OCI-LY3 (cell line): Measurements from ENCODE around the gene HOXA1.

ENCODE experiments used
- H2AFZ ChIP-seq: fragments of 200-600, 300-600 bp; shearing (Covaris generic); 2 replicates; pipeline ENCODE4 v1.6.0; 2014; ENCODE audit warnings: antibody characterized with exemption, low read depth, low read length
- H3K27ac ChIP-seq: fragments of 200-600, 300-600 bp; sonication (generic); 2 replicates; pipeline ENCODE4 v1.5.1; 2014; ENCODE audit warnings: mild to moderate bottlenecking, low read length, moderate library complexity, mixed read lengths
- H3K27me3 ChIP-seq: fragments of 200-600, 300-600 bp; sonication (generic); 2 replicates; pipeline ENCODE4 v1.6.1; 2014; ENCODE audit warnings: low read depth, low read length, mixed read lengths
- H3K36me3 ChIP-seq: fragments of 200-600, 300-600 bp; sonication (generic); replicated peaks from 2 replicates; pipeline ENCODE3; 2014; ENCODE audit warnings: low read depth, low read length, mixed read lengths
- H3K4me1 ChIP-seq: fragments of 300-600, 200-600 bp; sonication (generic); 2 replicates; pipeline ENCODE4 v1.6.1; 2014; ENCODE audit warnings: low read length, mixed read lengths
- H3K4me2 ChIP-seq: fragments of 200-600, 300-600 bp; sonication (generic); 2 replicates; pipeline ENCODE4 v1.6.1; 2014; ENCODE audit warnings: low read length, mixed read lengths
- H3K4me3 ChIP-seq: fragments of 300-600, 200-600 bp; sonication (generic); 2 replicates; pipeline ENCODE4 v1.5.1; 2014; ENCODE audit warnings: antibody characterized with exemption, mild to moderate bottlenecking, low read length, moderate library complexity
- H3K79me2 ChIP-seq: fragments of 300-600, 200-600 bp; shearing (Covaris generic); 2 replicates; pipeline ENCODE4 v1.6.1; 2014; ENCODE audit warnings: mild to moderate bottlenecking, low read length, mixed read lengths
- H3K9ac ChIP-seq: fragments of 300-600, 200-600 bp; shearing (Covaris generic); 2 replicates; pipeline ENCODE4 v1.6.0; 2014; ENCODE audit warnings: mild to moderate bottlenecking, low read length, moderate library complexity
- H3K9me3 ChIP-seq: fragments of 200-600, 300-600 bp; shearing (Covaris generic); 2 replicates; pipeline ENCODE4 v1.6.1; 2014; ENCODE audit warnings: low read length, mixed read lengths; ENCODE audit not compliant: insufficient read depth
- H4K20me1 ChIP-seq: fragments of 200-600, 300-600 bp; sonication (generic); 2 replicates; pipeline ENCODE4 v1.6.1; 2016; ENCODE audit warnings: low read length, mixed read lengths; ENCODE audit not compliant: insufficient read depth
- CTCF ChIP-seq: fragments of 200-600, 300-600 bp; sonication (generic); IDR thresholded peaks from 2 replicates; pipeline ENCODE4 v1.5.1; 2014; ENCODE audit warnings: antibody characterized with exemption, low read length, low read depth
- EZH2phosphoT487 ChIP-seq: fragments of 200-600 bp; shearing (Covaris generic); IDR thresholded peaks from 2 replicates; pipeline ENCODE4 v1.6.1; 2018; ENCODE audit warnings: antibody characterized with exemption, mixed run types, low read depth

The HOXA1 gene

GRCh38 chr7:27091941-27092818 lies 3.6 kb downstream of the HOXA1 start:
- Histone ChIP-seq H3K9me3 (no peaks in the 10 kb centered on the region), H3K9ac (no peak overlapping the region), H4K20me1 (no peaks in the 10 kb centered on the region), H3K4me3 (no peak overlapping the region), H3K79me2 (peaks cover 10% of the 10 kb centered on the region), H3K4me1 (peaks cover 7% of the 10 kb centered on the region), H2AFZ (no peak overlapping the region), H3K36me3 (no peaks in the 10 kb centered on the region), H3K4me2 (no peak overlapping the region), H3K27me3 (no peaks in the 10 kb centered on the region), H3K27ac (no peak overlapping the region)
- TF ChIP-seq CTCF (no peak), EZH2phosphoT487 (no peak)

- H3K27ac ChIP-seq = no peak overlapping the region
- no peak overlapping the region for H3K9ac ChIP-seq
- H3K36me3 ChIP-seq = no peaks in the 10 kb centered on the region
- H3K4me1 ChIP-seq = peaks cover 6% of the 10 kb centered on the region
- H3K4me3 ChIP-seq = no peak overlapping the region
- no peak overlapping the region for H3K4me2 ChIP-seq
- H3K79me2 ChIP-seq = no peaks in the 10 kb centered on the region
- no peaks in the 10 kb centered on the region for H3K9me3 ChIP-seq
- H2AFZ ChIP-seq = no peak overlapping the region
- no peaks in the 10 kb centered on the region for H4K20me1 ChIP-seq
- TF ChIP-seq CTCF (no peak), EZH2phosphoT487 (no peak)
- no peaks in the 10 kb centered on the region for H3K27me3 ChIP-seq
Measured at GRCh38 chr7:27091105-27091504, 4.7 kb downstream of the HOXA1 start.

DNA sequence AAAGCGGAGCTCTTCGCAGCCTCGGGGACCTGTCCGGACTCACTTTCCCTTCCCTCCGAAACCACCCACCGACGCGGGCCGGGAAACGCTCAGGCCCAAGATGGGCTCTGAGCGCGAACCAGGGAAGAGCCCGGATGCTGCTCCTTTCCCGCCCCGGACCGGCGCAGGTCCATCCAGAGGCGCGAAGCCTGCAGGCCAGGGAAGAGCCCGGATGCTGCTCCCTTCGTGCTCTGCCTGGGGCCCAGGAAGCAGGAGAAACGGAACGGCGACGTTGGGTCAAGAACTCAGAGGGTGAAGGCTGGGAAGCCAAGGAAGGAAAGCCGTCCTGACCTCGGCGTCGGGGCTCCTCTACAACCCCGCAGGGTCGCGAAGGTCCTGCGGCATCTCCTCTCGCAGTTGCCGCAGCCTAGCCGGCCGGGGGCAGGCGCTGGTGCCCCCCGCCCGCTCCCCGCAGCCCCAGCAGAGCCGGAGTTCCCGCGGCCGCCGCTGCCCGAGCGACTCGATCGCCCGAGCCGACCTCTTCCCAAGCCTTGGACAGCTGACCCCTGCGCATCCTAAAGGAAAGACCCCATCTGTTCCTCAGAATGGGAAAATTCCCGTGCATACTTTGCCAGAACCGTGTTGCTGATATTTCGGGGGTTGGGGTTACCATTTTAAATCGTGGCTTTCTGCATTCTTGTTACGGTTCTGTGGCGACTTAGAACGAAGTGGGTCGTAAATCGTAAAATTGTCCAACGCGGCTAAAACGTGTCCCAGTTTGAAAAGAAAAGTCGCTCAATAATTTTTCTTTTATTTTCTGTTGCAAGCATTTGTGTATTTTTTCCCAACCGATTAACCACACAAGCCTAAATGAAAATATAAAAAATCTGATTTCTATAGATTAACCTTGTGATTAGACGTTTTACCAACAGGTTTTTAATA lies 7.5 kb downstream of the HOXA1 start:
- no peak overlapping the region for H3K27ac ChIP-seq
- no peaks in the 10 kb centered on the region for H3K27me3 ChIP-seq

More for the DNA sequence above, 7.5 kb downstream of the HOXA1 start:
- H3K9ac ChIP-seq = no peak overlapping the region
- no peak overlapping the region for H3K4me2 ChIP-seq
- no peaks in the 10 kb centered on the region for H3K9me3 ChIP-seq
- no peak overlapping the region for H2AFZ ChIP-seq
- no peak for TF ChIP-seq CTCF
- no peak overlapping the region for H3K4me3 ChIP-seq
- H3K36me3 ChIP-seq = no peaks in the 10 kb centered on the region
- no peaks in the 10 kb centered on the region for H3K4me1 ChIP-seq
- H3K79me2 ChIP-seq = no peaks in the 10 kb centered on the region
- H4K20me1 ChIP-seq = no peaks in the 10 kb centered on the region
